GM19043 (cell line): ENCODE results near the gene RCVRN.

ENCODE experiments used
- ATAC-seq: cut with Tn5 transposase; IDR thresholded peaks from one replicate; pipeline ENCODE4 v1.9.1; 2021; ENCODE audit warnings: low read depth; ENCODE audit not compliant: unreplicated experiment

RCVRN gene

GRCh38 chr17:9859781-9860180 lies 45.3 kb downstream of the RCVRN start:
- ATAC-seq = no peak

GRCh38 chr17:9855036-9855435 lies 50.0 kb downstream of the RCVRN start:
- ATAC-seq = no peak

- no peak for ATAC-seq
Observed at GRCh38 chr17:9854255-9854654, 50.8 kb downstream of the RCVRN start.

- no peak for ATAC-seq
Observed at GRCh38 chr17:9850151-9850550, 54.9 kb downstream of the RCVRN start.
